Upper lobe of right lung (tissue), 1 donor: ENCODE data around the gene FOLH1. TPM values are rescaled to one million over a fixed set of nuclear protein-coding genes. Genes with fewer than 3 reads are reported as not detected.
"Not testable (repeated sequence)": the region's sequence is repeated elsewhere in the genome, so short reads cannot be mapped to it uniquely, and the experiment has no call there.

Experiments used
- ATAC-seq: fragments of 200-7000 bp; cut with Tn5 transposase; one replicate; pipeline ENCODE4 v1.9.1; 2020; ENCODE audit warnings: mild to moderate bottlenecking, moderate library complexity
- DNase-seq: peaks from one replicate; pipeline ENCODE4 v3.0.0-alpha.2; 2020
- H3K27ac ChIP-seq: fragments of 200-600 bp; one replicate; pipeline ENCODE4 v1.8.0; 2022
- H3K27me3 ChIP-seq: fragments of 200-600 bp; one replicate; pipeline ENCODE4 v1.8.0; 2022; ENCODE audit warnings: mild to moderate bottlenecking
- H3K36me3 ChIP-seq: fragments of 200-600 bp; one replicate; pipeline ENCODE4 v1.8.0; 2022
- H3K4me1 ChIP-seq: fragments of 200-600 bp; one replicate; pipeline ENCODE4 v1.8.0; 2022
- H3K4me3 ChIP-seq: fragments of 200-600 bp; one replicate; pipeline ENCODE4 v1.8.0; 2022; ENCODE audit warnings: mild to moderate bottlenecking
- H3K9me3 ChIP-seq: fragments of 200-600 bp; one replicate; pipeline ENCODE4 v1.8.0; 2022
- CTCF ChIP-seq: fragments of 200-600 bp; IDR thresholded peaks from one replicate; pipeline ENCODE4 v1.8.0; 2022; ENCODE audit warnings: antibody characterized with exemption
- intact Hi-C: fragments of 100-400 bp; cut with DNase I; formaldehyde crosslinking; loops from one replicate; pipeline ENCODE4 v1.11.0; 2022
- total RNA-seq: library from RNA; stranded (reverse); fragmentation: NEBNext Ultra II Directional; extraction: Animal tissue kit (Norgen Biotek cat#: 25700); gene quantifications from one replicate; pipeline ENCODE4 v1.2.1, GENCODE V29; 2021
- donor health status: DM: no; HTN: yes; CAD: no; lungs with severe emphysema.

FOLH1 gene
- total RNA-seq, 1 donor from 2014 or later = 5.1 TPM

GRCh38 chr11:49229136-49229535, 20.7 kb upstream of the FOLH1 start:
- H3K9me3 ChIP-seq, H3K4me1 ChIP-seq, H3K27ac ChIP-seq, H3K36me3 ChIP-seq, intact Hi-C loops, H3K4me3 ChIP-seq, H3K27me3 ChIP-seq, DNase-seq: not testable (repeated sequence)
- peak; percentile 47 for TF ChIP-seq CTCF
- ATAC-seq = peak; percentile 68

- H3K4me1 ChIP-seq, H3K27ac ChIP-seq, intact Hi-C loops, H3K27me3 ChIP-seq, DNase-seq, H3K9me3 ChIP-seq, H3K36me3 ChIP-seq, ATAC-seq, H3K4me3 ChIP-seq: not testable (repeated sequence)
These were observed 16.9 kb upstream of the FOLH1 start for GRCh38 chr11:49225255-49225785.

- Histone ChIP-seq H3K4me3 (no peak overlapping the region), H3K9me3 (no peaks in the 10 kb centered on the region), H3K36me3 (no peaks in the 10 kb centered on the region), H3K4me1 (no peaks in the 10 kb centered on the region), H3K27ac (no peak overlapping the region), H3K27me3 (no peaks in the 10 kb centered on the region)
- DNase-seq (no peak), ATAC-seq (no peak)
- intact Hi-C loops = no loop called here
- no peak for TF ChIP-seq CTCF
These were observed 12.7 kb upstream of the FOLH1 start for GRCh38 chr11:49221112-49221511.

- Histone ChIP-seq H3K4me1 (peaks cover 5% of the 10 kb centered on the region), H3K27me3 (no peaks in the 10 kb centered on the region), H3K36me3 (no peaks in the 10 kb centered on the region), H3K9me3 (no peaks in the 10 kb centered on the region), H3K4me3 (no peak overlapping the region), H3K27ac (no peak overlapping the region)
- no peak for DNase-seq
- ATAC-seq = no peak
- no peak for TF ChIP-seq CTCF
- intact Hi-C loops = no loop called here
These were observed 4.7 kb upstream of the FOLH1 start for GRCh38 chr11:49213026-49213560.

- H3K27ac ChIP-seq, H3K9me3 ChIP-seq, DNase-seq, H3K27me3 ChIP-seq, H3K4me1 ChIP-seq, H3K4me3 ChIP-seq, ATAC-seq, H3K36me3 ChIP-seq, intact Hi-C loops: not testable (repeated sequence)
These were observed 1.4 kb downstream of the FOLH1 start for GRCh38 chr11:49206999-49207398.

GRCh38 chr11:49202287-49202976, 6.0 kb downstream of the FOLH1 start:
- Histone ChIP-seq H3K36me3 (no peaks in the 10 kb centered on the region), H3K4me1 (no peaks in the 10 kb centered on the region), H3K9me3 (no peaks in the 10 kb centered on the region), H3K4me3 (no peak overlapping the region), H3K27me3 (no peaks in the 10 kb centered on the region), H3K27ac (no peak overlapping the region)
- TF ChIP-seq CTCF = no peak
- no peak for ATAC-seq
- intact Hi-C loops = no loop called here
- no peak for DNase-seq

GRCh38 chr11:49196775-49197174, 11.6 kb downstream of the FOLH1 start:
- H3K4me1 ChIP-seq, H3K27me3 ChIP-seq, H3K9me3 ChIP-seq, H3K27ac ChIP-seq, DNase-seq, ATAC-seq, H3K36me3 ChIP-seq, intact Hi-C loops: not testable (repeated sequence)
- peak overlapping the region; percentile 2 for H3K4me3 ChIP-seq

GRCh38 chr11:49196002-49196401, 12.4 kb downstream of the FOLH1 start:
- H3K27me3 ChIP-seq, ATAC-seq, intact Hi-C loops, DNase-seq, H3K4me3 ChIP-seq, H3K4me1 ChIP-seq, H3K36me3 ChIP-seq, H3K27ac ChIP-seq, H3K9me3 ChIP-seq: not testable (repeated sequence)

GRCh38 chr11:49190287-49190686, 18.1 kb downstream of the FOLH1 start:
- H3K4me3 ChIP-seq, ATAC-seq, intact Hi-C loops, H3K27ac ChIP-seq, DNase-seq, H3K27me3 ChIP-seq, H3K9me3 ChIP-seq, H3K36me3 ChIP-seq, H3K4me1 ChIP-seq: not testable (repeated sequence)

- H3K27ac ChIP-seq, DNase-seq, intact Hi-C loops, H3K9me3 ChIP-seq, H3K36me3 ChIP-seq, H3K4me3 ChIP-seq, ATAC-seq, H3K27me3 ChIP-seq, H3K4me1 ChIP-seq: not testable (repeated sequence)
These were observed 22.2 kb downstream of the FOLH1 start for GRCh38 chr11:49186225-49186624.
